ENCODE results near the gene PTH2R. TPM values are rescaled to one million over a fixed set of nuclear protein-coding genes. Genes with fewer than 3 reads are reported as not detected.

Gene PTH2R
- total and polyA plus RNA-seq, 2 of the 4 experiments (the other 2 are of a cell fraction): under 0.01 TPM; not detected in 1

- BruUV-seq (replicated peaks): no TSS peak
- no peaks in the 10 kb centered on the region for H3K79me1 ChIP-seq (ENCODE audit: low read depth in 1 of 2, low read length in 2 of 2)
- POLR2A ChIA-PET (ENCODE audit: unreplicated experiment): no interaction called here
Measured at GRCh38 chr2:208491641-208492040, 85.0 kb downstream of the PTH2R start.

More at GRCh38 chr2:208491641-208492040, 85.0 kb downstream of the PTH2R start:
- Histone ChIP-seq H2BK15ac (ENCODE audit: low read depth, low read length) (no peak overlapping the region), H4K8ac (ENCODE audit: low read depth in 2 of 2, low read length in 2 of 2) (no peak overlapping the region), H4K5ac (ENCODE audit: low read depth, low read length) (no peak overlapping the region), H3K14ac (replicated peaks; ENCODE audit: low read depth, low read length) (no peak overlapping the region), H2BK120ac (ENCODE audit: low read depth, low read length) (no peak overlapping the region), H3K36me3 (ENCODE audit: control insufficient read depth, insufficient read depth, low read length) (no peaks in the 10 kb centered on the region), H4K20me1 (ENCODE audit: insufficient read depth, low read length) (no peaks in the 10 kb centered on the region), H2AK5ac (ENCODE audit: low read depth, low read length) (no peak overlapping the region), H3K23ac (ENCODE audit: low read depth, low read length) (no peak overlapping the region), H4K91ac (ENCODE audit: insufficient read depth, low read depth, low read length) (no peak overlapping the region), H3K9ac (ENCODE audit: low read depth, low read length) (no peak overlapping the region), H3K4me1 (ENCODE audit: control insufficient read depth, insufficient read depth, low read length) (no peaks in the 10 kb centered on the region), H3K4ac (ENCODE audit: low read depth, low read length) (no peak overlapping the region), H3K27me3 (ENCODE audit: control insufficient read depth, insufficient read depth, low read length) (no peaks in the 10 kb centered on the region), H3K56ac (ENCODE audit: extremely low read depth, insufficient read depth, low read length) (no peak overlapping the region), H2BK20ac (ENCODE audit: low read depth, low read length) (no peak overlapping the region), H3K9me1 (ENCODE audit: insufficient read depth, low read length) (no peaks in the 10 kb centered on the region), H3K4me2 (ENCODE audit: low read depth, low read length) (no peak overlapping the region), H2BK5ac (ENCODE audit: low read depth, low read length, poor library complexity, severe bottlenecking) (no peak overlapping the region), H3K4me3 (ENCODE audit: insufficient read depth, low read depth, low read length) (no peak overlapping the region), H2AFZ (replicated peaks; ENCODE audit: low read length, poor library complexity) (no peak overlapping the region), H3K27ac (ENCODE audit: insufficient read depth, low read length) (no peak overlapping the region), H3K18ac (ENCODE audit: low read depth, low read length) (no peak overlapping the region), H2AK9ac (replicated peaks; ENCODE audit: low read depth, low read length, poor library complexity) (no peak overlapping the region), H3K9me3 (ENCODE audit: control insufficient read depth, insufficient read depth, low read length) (peaks cover 22% of the 10 kb centered on the region)
- intact Hi-C loops (cut with micrococcal nuclease) (no loop called here), dilution Hi-C loops (cut with HindIII; ENCODE audit: low sequenced_read_pairs, unreplicated experiment) (no loop called here), in situ Hi-C loops (cut with MboI; ENCODE audit: low sequenced_read_pairs) (no loop called here)
- TF ChIP-seq RFX5 (IDR thresholded peaks at IDR 0.05; ENCODE audit: low read depth, low read length): no peak
- WGBS, 2 experiments (ENCODE audit: extremely low coverage in 2 of 2, insufficient read length in 1 of 2): no CpG with 5 or more reads among the region's 2 CpGs
- CTCF ChIA-PET: interaction anchor here (0.6 kb wide), 1 partner anchor 26 kb away, joined by 5 read pairs; no protein-coding TSS in a partner anchor
- no peak for DNase-seq
- no peak for ATAC-seq (ENCODE audit: low read depth)

Measured in IMR-90 (cell line).